HG03064 (cell line): ENCODE data around the gene MYRIP.

ENCODE experiments used
- ATAC-seq: cut with Tn5 transposase; IDR thresholded peaks from one replicate; pipeline ENCODE4 v1.9.1; 2021; ENCODE audit warnings: low read depth; ENCODE audit not compliant: unreplicated experiment

MYRIP gene

GRCh38 chr3:40306336-40306735 is 496.9 kb downstream of the MYRIP start:
- no peak for ATAC-seq

GRCh38 chr3:40307176-40307575 is 497.8 kb downstream of the MYRIP start:
- no peak for ATAC-seq

GRCh38 chr3:40308725-40309417 is 499.5 kb downstream of the MYRIP start:
- peak; percentile 24 for ATAC-seq

- peak; percentile 87 for ATAC-seq
Observed at GRCh38 chr3:40309418-40309924, 500.1 kb downstream of the MYRIP start, which contains the start of gene EIF1B. EIF1B (plus strand) TSS chr3:40309707; CDS start chr3:40309942, 235 bp downstream.
